GM04504 (cell line): ENCODE results near the gene GRIN2C.

Experiments
- DNase-seq: peaks from one replicate; pipeline ENCODE4 v3.0.0-alpha.2; 2012; ENCODE audit warnings: low read depth

GRIN2C gene

GRCh38 chr17:74799097-74799496 is 60.6 kb downstream of the GRIN2C start:
- DNase-seq: no peak

- peak; percentile 37 for DNase-seq
Observed at GRCh38 chr17:74798239-74798707, 61.4 kb downstream of the GRIN2C start.

GRCh38 chr17:74797824-74798223 is 61.9 kb downstream of the GRIN2C start:
- DNase-seq: no peak

GRCh38 chr17:74796866-74797265 is 62.8 kb downstream of the GRIN2C start:
- no peak for DNase-seq

GRCh38 chr17:74796211-74796610 is 63.5 kb downstream of the GRIN2C start:
- DNase-seq: no peak

- DNase-seq: no peak
Observed at GRCh38 chr17:74795327-74796020, 64.2 kb downstream of the GRIN2C start.

GRCh38 chr17:74792586-74793105 is 67.0 kb downstream of the GRIN2C start:
- DNase-seq: no peak
